ENCODE data around the gene ATP6V0D1.

ATP6V0D1 gene

DNA sequence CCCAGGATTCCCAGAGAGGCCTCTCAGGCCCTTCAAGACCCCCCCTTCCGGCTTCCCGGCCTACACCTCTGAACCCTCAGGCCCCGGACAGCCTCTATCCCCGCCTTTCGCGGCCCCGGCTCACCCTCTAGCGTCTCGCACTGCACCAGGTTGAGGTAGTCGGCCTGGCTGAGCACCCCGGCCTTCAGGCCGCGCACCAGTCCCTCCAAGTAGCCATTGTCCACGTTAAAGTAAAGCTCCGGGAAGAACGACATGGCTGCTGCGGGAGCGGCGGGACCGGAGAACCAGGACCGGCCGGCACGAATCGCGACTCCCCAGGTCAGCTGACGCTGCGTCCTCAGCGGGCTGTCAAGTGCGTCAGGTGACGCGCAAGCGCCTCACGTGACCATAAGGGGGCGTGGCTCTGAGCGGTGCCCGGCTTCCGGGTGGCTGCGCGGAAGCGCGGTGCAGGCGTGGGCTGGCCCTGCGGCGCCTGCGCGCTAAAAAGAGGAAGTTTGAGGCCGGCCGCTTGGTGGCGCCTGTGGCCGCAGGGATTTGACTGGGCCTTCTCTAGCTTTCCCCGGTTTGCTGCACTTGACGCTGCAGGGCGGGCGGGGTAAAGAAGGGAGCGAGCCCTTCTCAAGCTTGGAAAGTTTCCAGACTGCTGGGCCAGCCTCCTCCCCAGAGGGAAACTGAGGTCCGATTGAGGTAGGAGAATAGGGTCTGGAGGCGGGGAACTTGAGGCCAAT is at the start of gene ATP6V0D1:
Gene ATP6V0D1 (minus strand): TSS at position 325 of the 728 bp plus-strand sequence. CDS start 71 bp downstream, at position 254.
- Mint-ChIP-seq H3K27ac (peak within 1 kb of the TSS; percentile 96), H3K4me3 (peak within 1 kb of the TSS; percentile 98), H3K27me3 (no peaks in the 10 kb centered on the region), H3K9me3 (no peaks in the 10 kb centered on the region), H3K36me3 (peaks cover 1% of the 10 kb centered on the region), H3K4me1 (peaks cover 49% of the 10 kb centered on the region)

DNA sequence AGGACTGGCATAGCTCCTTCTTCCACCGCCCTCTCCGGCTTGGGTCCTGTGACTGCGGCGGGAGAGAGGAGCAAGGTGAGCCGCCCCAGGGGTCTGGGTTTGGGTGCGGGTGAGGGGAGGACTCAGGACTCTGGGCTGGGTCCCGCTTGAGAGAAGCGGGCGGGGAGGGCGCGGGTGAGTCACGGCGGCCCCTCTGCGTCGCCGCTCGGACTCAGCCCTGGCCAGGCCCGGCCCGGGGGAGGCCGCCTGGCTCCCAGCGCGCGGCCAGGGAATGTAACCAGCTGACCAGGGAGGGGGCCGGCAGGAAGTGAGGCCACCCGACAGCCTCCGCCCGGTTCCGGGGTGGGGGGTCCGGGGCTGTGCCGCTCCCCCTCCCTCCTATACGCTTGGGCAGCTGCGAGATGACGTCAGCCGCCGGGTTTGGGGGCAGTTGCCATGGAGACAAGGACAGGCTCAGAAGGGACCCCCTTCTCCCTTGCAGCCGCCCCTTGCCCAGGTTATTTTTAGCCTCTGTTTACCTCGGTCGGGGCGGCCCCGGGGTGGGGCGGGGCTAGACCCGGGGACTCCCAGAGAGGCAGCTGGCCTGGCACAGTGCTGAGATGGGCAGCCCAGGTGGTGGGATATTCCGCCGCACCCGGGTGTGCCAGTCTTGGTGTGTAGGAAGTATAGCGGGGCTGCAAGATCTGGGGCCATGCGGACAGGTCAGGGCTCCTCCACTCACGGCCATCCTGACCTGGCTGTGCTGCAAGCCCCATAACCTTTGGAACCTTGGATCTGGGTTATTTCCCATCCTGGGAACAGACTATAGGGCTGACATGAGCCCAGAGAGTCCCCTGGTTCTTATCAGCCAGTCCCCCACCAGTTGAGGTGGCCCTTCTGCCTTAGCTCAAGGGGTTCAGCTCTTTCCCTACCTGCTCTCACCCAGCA is 49.3 kb upstream of the ATP6V0D1 start:
- Mint-ChIP-seq H3K9me3 (no peaks in the 10 kb centered on the region), H3K36me3 (no peaks in the 10 kb centered on the region), H3K4me1 (peaks cover 27% of the 10 kb centered on the region), H3K4me3 (peak overlapping the region; percentile 87), H3K27ac (no peak overlapping the region), H3K27me3 (peaks cover 9% of the 10 kb centered on the region)

DNA sequence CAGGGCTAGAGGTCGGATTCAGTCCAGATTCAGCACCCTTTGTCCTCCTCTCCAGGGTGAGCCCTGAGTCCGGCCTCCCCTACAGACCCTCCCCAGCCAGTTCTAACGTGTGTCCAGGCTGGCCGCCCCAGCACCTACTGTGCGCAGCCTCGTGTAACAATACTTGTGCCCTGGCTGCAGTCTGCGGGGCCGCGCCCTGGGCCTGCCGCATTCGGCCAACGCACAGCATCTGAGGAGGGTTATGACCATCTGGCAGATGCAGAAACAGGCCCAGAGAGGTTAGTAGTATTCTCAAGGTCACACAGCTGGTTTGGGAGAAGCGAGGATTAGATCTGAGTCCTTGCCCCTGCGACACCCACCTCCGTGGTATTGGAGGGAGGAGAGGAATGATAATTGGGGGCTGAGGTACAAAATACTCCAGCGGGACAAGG is 48.6 kb upstream of the ATP6V0D1 start:
- Mint-ChIP-seq H3K9me3 (no peaks in the 10 kb centered on the region), H3K36me3 (no peaks in the 10 kb centered on the region), H3K27me3 (peaks cover 9% of the 10 kb centered on the region), H3K4me3 (peak overlapping the region; percentile 87), H3K27ac (peak overlapping the region; percentile 80), H3K4me1 (peaks cover 24% of the 10 kb centered on the region)

DNA sequence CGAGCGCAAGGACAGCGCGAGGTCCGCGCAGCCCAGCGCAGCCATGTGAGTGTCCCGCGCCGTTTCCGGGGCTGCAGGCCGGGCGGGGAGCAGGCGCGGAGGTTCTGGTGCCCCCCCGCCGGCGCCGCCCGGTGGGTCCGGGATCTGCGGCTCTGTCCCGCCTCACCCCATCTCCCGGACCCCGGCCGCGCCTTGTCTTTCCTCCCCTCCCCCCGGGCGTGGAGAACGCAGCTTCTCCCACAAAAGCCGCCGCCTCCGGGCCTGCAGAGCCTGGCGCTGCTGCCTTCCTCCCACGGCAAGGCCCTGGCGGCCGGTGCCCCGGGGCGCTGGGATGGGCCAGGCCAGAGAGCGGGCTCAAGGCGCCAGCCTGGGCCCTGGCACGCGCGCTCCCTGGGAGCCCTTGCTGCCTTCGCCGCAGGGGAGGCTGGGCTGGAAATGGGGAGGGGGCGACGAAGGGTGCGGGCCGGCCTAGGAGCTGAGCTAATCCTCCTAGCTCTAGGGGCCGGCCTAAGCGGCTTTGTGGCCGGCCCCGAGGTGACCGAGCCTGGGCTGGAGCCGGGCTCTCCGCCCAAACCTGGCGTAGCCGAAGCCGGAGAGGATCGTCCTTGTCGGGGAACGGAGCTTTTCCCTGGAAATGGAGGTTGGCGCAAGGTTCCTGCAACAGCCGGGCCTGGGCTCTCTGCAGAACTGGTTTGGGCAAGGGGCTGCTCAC is 48.1 kb upstream of the ATP6V0D1 start:
- Mint-ChIP-seq H3K4me3 (peak overlapping the region; percentile 87), H3K27ac (no peak overlapping the region), H3K36me3 (no peaks in the 10 kb centered on the region), H3K27me3 (peaks cover 9% of the 10 kb centered on the region), H3K9me3 (no peaks in the 10 kb centered on the region), H3K4me1 (peaks cover 24% of the 10 kb centered on the region)

DNA sequence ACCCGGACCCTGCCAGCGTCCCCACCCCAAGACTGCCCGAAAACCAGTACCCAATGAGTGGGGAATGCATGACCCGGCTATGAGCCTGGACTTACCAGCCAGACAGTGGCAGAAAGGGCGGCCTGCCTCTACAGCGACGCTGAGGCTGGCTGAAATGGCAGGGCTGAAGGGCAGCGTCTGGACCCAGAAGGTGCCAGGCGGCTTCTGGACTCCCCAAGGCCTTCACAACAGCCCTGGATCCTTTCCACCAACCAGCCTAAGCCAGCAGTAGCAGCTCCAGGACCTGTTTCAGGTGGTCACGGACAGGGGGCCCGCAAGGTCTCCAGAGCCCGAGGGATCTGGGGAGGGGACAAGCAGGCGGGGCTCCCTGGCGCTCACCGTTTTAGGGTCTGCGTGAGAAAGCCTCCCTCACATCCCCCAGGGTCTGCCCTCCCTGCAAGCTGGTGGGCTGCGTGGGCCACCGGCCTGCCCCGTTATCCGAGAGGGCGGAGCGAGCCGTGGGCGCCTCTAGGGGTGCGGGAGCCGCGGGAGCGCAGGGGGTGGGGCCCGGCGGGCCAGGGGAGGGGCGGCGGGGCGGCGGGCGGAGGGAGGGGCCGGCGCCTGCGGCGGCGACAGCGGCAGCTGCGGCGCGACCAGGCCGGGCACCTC is 47.4 kb upstream of the ATP6V0D1 start, which contains the start of gene RIPOR1:
Gene RIPOR1 (plus strand): TSS at position 608 of the 648 bp plus-strand sequence. CDS start 9,618 bp downstream, outside the sequence.
- Mint-ChIP-seq H3K27me3 (peaks cover 9% of the 10 kb centered on the region), H3K9me3 (no peaks in the 10 kb centered on the region), H3K27ac (peak within 1 kb of the TSS; percentile 80), H3K4me3 (peak within 1 kb of the TSS; percentile 87), H3K4me1 (peaks cover 22% of the 10 kb centered on the region), H3K36me3 (no peaks in the 10 kb centered on the region)

DNA sequence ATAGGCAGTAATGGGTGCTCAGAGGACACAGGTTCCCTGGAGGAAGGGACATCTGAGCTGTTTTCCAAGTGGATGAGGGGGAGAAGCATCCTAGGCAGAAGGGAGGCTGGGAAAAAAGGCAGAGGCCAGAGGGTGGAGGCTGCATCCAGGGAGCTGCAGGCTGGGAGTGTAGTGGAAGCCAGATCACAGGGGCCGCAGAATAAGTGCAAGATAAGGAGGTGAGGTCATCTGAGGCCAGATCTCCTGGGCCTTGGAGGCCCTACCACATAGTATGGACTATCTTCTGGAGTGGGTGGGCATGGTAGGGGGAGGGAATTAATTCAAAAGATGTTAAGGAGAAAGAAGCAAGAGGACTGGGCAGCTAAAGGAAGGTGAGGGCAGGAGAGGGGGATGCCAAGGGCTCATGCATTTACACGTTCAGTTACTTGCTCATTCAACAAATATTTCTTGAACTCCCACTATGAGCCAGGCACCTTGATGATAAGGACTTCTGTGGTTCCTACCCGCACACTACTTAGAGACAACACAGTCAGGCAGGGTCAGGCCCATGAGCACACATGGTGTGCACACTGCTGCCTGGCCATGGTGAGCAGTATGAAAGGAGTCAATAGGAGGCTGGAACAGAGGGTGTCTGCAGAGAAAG is 45.3 kb upstream of the ATP6V0D1 start:
- no peak overlapping the region for H3K27ac Mint-ChIP-seq
- no peaks in the 10 kb centered on the region for H3K9me3 Mint-ChIP-seq
- peaks cover 5% of the 10 kb centered on the region for H3K27me3 Mint-ChIP-seq
- no peaks in the 10 kb centered on the region for H3K36me3 Mint-ChIP-seq
- H3K4me3 Mint-ChIP-seq = no peak overlapping the region
- peaks cover 24% of the 10 kb centered on the region for H3K4me1 Mint-ChIP-seq

DNA sequence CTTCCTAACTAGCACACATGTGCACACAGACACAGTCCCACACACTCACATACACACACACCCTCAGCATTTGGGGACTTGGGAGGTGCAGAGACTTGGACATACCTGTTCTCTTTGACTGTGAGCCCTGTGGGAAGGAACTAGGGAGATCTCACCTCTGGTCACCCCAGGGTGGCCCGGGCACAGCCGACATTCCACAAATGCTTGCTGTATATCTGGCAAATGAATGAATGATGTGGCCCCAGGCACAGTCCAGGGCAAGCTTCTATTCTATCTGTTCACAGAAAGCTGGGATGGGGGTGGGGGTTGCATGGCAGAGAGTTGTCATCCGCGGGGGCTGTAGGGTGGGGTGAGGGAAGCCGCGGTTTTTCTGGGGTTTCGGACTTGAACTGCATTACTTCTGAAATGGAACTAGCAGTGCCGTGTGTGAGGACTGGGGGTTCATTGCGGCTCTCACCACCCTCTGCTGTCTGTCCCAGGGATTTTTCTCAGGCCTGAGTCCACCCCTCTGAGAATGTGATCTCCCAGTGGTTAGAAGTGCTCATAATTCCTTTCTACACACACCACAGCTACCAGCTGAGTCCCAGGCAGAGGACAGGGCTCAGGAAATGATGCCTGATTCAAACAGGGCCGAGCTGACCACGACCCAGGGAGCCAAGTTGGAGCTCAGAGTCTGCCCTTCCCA is 44.4 kb upstream of the ATP6V0D1 start:
- no peaks in the 10 kb centered on the region for H3K9me3 Mint-ChIP-seq
- H3K27me3 Mint-ChIP-seq = peaks cover 3% of the 10 kb centered on the region
- peaks cover 22% of the 10 kb centered on the region for H3K4me1 Mint-ChIP-seq
- no peak overlapping the region for H3K4me3 Mint-ChIP-seq
- no peak overlapping the region for H3K27ac Mint-ChIP-seq
- H3K36me3 Mint-ChIP-seq = no peaks in the 10 kb centered on the region

DNA sequence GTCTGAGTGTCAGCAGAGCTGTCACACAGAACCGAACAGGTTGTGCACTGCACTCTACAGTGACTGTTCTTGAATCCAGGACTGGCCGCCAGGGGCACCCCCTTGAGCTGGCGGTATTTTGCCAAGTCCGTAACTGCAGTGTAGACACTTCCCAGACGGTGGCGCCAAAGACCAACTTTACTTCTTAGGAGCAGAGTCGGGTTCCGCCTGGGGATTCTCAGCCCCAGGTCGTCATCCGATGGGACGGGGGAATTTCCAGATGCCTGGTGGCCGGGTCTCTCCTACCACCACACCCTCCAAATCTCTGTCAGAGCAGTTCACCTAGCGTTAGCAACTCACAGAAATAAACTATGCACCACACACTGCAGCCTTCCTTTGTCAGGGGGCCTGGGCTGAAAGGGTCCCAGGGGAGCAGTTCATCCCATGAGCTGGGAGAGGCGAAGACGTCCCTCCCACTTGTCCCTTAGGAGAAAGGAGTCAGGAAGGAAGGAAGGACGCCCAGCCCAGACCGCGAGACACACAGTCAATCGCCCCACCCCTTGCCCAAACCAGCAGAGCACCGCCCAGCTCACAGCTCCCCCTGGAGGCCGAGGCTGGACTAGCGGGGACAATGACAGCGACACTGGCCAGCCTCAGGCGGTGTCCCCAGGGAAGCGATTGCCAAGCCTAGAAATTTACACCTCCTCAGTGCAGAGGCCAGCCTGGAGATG is 40.3 kb upstream of the ATP6V0D1 start:
- Mint-ChIP-seq H3K4me3 (peak overlapping the region; percentile 93), H3K4me1 (peaks cover 25% of the 10 kb centered on the region), H3K9me3 (no peaks in the 10 kb centered on the region), H3K27ac (peak overlapping the region; percentile 96), H3K36me3 (no peaks in the 10 kb centered on the region), H3K27me3 (no peaks in the 10 kb centered on the region)

DNA sequence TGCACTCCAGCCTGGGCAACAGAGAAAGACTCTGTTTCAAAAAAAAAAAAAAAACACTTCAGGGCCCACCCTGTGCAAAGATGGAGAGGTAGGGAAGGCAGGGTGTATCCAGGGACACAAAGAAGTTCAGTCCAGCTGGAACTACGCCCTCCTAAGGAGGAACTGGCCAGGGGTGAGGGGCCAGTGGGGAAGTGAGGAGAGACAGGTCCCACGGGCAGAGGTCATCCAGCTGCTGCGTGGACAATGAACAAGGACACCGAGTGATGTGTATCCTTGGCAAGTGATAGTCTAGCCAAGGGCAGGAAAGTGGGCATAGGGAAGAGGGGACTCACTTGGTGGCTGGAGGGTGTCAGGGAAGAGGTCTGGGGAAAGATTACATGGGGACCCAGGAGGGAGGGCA is 38.3 kb upstream of the ATP6V0D1 start:
- Mint-ChIP-seq H3K4me1 (peaks cover 29% of the 10 kb centered on the region), H3K27ac (no peak overlapping the region), H3K27me3 (no peaks in the 10 kb centered on the region), H3K9me3 (no peaks in the 10 kb centered on the region), H3K36me3 (no peaks in the 10 kb centered on the region), H3K4me3 (no peak overlapping the region)

DNA sequence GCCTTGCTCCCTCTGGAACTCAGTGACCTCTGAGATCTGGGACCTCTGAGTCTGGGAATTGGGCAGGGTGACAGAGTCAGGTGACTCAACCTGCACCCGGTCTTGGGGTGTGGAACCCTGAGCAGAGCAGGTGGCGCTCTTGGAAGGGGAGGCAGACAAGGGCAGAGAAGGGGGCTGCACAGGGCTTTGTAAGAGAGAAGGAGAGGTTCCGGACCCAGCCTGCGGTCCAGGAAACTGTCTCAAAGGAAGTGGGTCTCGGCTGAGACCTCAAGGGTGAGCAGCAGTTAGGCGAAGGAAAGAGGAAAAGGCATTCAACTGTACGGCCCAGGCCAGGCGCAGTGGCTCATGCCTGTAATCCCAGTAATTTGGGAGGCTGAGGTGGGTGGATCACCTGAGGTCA is 37.7 kb upstream of the ATP6V0D1 start:
- Mint-ChIP-seq H3K4me1 (peaks cover 29% of the 10 kb centered on the region), H3K9me3 (no peaks in the 10 kb centered on the region)

DNA sequence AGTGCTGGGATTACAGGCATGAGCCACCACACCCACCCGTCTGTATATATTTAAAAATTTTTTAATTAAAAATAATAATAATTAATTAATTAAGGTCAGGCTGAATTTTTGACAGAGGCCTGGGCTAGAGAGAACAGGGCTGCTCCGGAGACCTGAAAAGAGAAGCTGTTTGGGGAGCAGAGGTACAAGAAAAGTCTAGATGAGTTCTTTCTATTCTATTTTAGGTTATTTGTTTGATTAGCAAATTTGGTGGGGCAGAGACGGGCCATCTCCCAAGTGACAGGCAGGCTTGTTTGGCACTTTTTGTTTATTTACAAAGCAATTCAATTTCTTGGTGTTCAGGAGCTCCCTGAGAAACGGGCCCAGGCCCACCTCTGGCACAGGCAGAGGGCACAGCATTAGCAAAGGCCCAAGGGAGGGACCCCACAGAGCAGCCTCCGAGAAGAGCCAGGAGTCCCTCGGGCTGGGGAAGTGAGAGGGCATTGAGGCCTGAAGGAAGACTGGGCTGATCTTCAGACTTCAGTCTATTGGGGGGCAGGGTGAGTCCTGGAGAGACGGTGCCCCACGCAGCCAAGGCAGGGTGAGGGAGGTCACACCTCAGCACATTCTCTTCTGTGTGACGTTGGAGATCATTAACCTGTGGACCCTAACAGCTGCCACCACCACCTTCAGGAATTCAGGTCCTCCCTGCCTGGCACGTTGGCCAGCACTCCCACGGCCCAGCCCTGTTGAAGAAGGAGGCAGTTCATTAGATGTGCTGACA is 36.9 kb upstream of the ATP6V0D1 start:
- no peaks in the 10 kb centered on the region for H3K27me3 Mint-ChIP-seq
- H3K36me3 Mint-ChIP-seq = no peaks in the 10 kb centered on the region
- H3K9me3 Mint-ChIP-seq = no peaks in the 10 kb centered on the region
- peaks cover 27% of the 10 kb centered on the region for H3K4me1 Mint-ChIP-seq
- no peak overlapping the region for H3K27ac Mint-ChIP-seq
- no peak overlapping the region for H3K4me3 Mint-ChIP-seq

More for the DNA sequence above, 37.7 kb upstream of the ATP6V0D1 start:
- H3K27me3 Mint-ChIP-seq = no peaks in the 10 kb centered on the region
- H3K4me3 Mint-ChIP-seq = no peak overlapping the region
- H3K27ac Mint-ChIP-seq = no peak overlapping the region
- no peaks in the 10 kb centered on the region for H3K36me3 Mint-ChIP-seq

DNA sequence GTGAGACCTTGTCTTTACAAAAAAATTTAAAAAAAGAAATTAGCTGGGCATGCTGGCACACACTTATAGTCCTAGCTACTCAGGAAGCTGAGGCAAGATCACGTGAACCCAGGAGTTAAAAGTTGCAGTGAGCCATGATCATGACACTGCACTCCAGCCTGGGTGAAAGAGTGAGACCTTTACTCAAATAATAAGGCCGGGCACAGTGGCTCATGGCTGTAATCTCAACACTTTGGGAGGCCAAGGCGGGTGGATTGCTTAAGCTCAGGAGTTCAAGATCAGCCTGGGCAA is 36.1 kb upstream of the ATP6V0D1 start:
- Mint-ChIP-seq H3K4me1 (peaks cover 26% of the 10 kb centered on the region), H3K27ac (no peak overlapping the region), H3K36me3 (no peaks in the 10 kb centered on the region), H3K27me3 (no peaks in the 10 kb centered on the region), H3K9me3 (no peaks in the 10 kb centered on the region), H3K4me3 (no peak overlapping the region)

Measured in activated naive CD4-positive, alpha-beta T cell treated with anti-CD3 and anti-CD28 coated beads, Interleukin-2, amount 50 U/mL, for 24 hours (primary cell).